ENCODE data around the gene PPARD.

DNA sequence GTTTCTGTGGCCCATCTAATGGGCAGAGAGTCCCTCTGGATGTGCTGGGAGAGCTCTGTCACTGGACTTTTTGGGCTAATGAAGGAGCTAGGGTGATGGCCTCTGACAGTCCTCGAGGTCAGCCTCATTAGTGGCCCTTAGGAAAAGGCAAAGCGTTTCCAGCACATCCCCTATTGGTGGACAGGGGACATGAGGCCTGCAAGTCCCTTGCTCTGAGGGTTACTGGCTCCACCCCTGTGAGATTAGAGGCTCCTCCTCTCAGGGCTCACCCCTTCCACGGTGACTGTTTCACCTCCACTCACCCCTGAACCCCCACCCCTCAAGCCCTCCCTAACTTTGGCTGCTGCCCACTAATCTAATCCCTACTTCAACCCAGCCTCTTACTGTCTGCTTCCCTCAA lies 97.0 kb downstream of the PPARD start:
- TF ChIP-seq, protein P1, sequence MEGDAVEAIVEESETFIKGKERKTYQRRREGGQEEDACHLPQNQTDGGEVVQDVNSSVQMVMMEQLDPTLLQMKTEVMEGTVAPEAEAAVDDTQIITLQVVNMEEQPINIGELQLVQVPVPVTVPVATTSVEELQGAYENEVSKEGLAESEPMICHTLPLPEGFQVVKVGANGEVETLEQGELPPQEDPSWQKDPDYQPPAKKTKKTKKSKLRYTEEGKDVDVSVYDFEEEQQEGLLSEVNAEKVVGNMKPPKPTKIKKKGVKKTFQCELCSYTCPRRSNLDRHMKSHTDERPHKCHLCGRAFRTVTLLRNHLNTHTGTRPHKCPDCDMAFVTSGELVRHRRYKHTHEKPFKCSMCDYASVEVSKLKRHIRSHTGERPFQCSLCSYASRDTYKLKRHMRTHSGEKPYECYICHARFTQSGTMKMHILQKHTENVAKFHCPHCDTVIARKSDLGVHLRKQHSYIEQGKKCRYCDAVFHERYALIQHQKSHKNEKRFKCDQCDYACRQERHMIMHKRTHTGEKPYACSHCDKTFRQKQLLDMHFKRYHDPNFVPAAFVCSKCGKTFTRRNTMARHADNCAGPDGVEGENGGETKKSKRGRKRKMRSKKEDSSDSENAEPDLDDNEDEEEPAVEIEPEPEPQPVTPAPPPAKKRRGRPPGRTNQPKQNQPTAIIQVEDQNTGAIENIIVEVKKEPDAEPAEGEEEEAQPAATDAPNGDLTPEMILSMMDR (IDR thresholded peaks at IDR 0.05): no peak
- TF ChIP-seq EP300 (IDR thresholded peaks at IDR 0.05) (no peak), POLR2AphosphoS5 (IDR thresholded peaks at IDR 0.05) (no peak), POLR2A (IDR thresholded peaks at IDR 0.05) (no peak)

Measured in suprapubic skin (tissue), 4 donors.